Activated CD4-positive, alpha-beta memory T cell treated with anti-CD3 and anti-CD28 coated beads, Interleukin-2, amount 10 ng/mL, durations not matched to agents 7 days and 5 days (primary cell): ENCODE measurements around the gene ASTN2. TPM values are rescaled to one million over a fixed set of nuclear protein-coding genes. Genes with fewer than 3 reads are reported as not detected.

Source experiments
- CTCF ChIA-PET: fragments of 350-600 bp; sonication (Branson Sonifier 250); formaldehyde crosslinking; loops from one replicate; lab custom pipeline; 2021; ENCODE audit warnings: antibody characterized with exemption, inconsistent platforms; lab: Charles Lee
- POLR2A ChIA-PET: fragments of 350-600 bp; sonication (Branson Sonifier 250); formaldehyde crosslinking; loops from one replicate; lab custom pipeline; 2021; ENCODE audit warnings: antibody characterized with exemption; lab: Charles Lee
- DNase-seq: peaks from one replicate; pipeline ENCODE4 v3.0.0-alpha.2; 2020
- H3K27ac Mint-ChIP-seq: one replicate; pipeline ENCODE4 v1.8.0; 2021; ENCODE audit warnings: mild to moderate bottlenecking, mixed read lengths
- H3K27me3 Mint-ChIP-seq: one replicate; pipeline ENCODE4 v1.8.0; 2021; ENCODE audit warnings: mixed read lengths
- H3K36me3 Mint-ChIP-seq: one replicate; pipeline ENCODE4 v1.8.0; 2021; ENCODE audit warnings: low read depth, mixed read lengths
- H3K4me1 Mint-ChIP-seq: one replicate; pipeline ENCODE4 v1.8.0; 2021; ENCODE audit warnings: mixed read lengths
- H3K4me3 Mint-ChIP-seq: one replicate; pipeline ENCODE4 v1.8.0; 2021; ENCODE audit warnings: mild to moderate bottlenecking, mixed read lengths
- H3K9me3 Mint-ChIP-seq: one replicate; pipeline ENCODE4 v1.8.0; 2021; ENCODE audit warnings: mixed read lengths
- total RNA-seq, 2 experiments: library from RNA; stranded (reverse); gene quantifications; one replicate each; pipeline ENCODE4 v1.2.3, GENCODE V29; 2021

ASTN2 gene
- total RNA-seq, 2 experiments from 2014 or later, result 2.5 to 3.0 TPM

DNA sequence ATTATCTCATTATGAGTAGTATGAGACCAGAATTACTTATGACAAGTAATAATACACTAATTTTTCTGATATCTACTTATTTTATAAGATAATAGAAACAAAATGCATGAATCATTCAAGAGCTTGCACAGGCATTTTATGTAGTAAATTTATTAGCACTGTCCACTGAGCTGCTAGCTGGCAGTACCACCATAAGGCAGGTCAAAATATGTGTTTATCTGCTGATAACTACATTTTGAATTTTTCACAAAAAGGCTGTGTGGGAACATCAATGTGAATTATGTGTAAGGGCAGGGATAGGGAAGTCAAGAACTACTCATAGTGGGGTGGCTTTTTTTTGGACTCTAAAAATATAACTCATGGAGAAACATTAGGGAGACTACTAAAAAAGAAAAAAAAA lies 1011.7 kb downstream of the ASTN2 start:
- Mint-ChIP-seq H3K27ac (no peak overlapping the region), H3K9me3 (no peaks in the 10 kb centered on the region), H3K4me3 (no peak overlapping the region), H3K36me3 (no peaks in the 10 kb centered on the region), H3K27me3 (no peaks in the 10 kb centered on the region), H3K4me1 (no peaks in the 10 kb centered on the region)
- ChIA-PET CTCF (no interaction called here), POLR2A (no interaction called here)
- no peak for DNase-seq

DNA sequence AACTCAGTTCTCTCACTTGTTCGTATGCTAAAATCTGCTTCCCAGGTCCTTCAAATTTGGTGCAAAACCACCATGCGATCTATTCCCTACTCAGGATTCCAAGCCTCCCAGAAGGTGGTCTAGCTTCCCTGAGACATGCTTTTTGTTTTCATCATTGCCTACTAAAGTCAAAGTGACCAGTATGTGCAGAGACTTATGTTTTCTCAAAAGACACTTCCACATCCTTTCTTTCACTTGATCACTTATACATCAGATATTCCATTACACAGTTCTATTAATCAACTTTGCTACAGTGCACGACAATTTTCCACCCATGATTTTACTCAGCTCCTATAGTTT lies 1019.2 kb downstream of the ASTN2 start:
- DNase-seq, result no peak
- Mint-ChIP-seq H3K9me3 (no peaks in the 10 kb centered on the region), H3K4me3 (no peak overlapping the region), H3K4me1 (no peaks in the 10 kb centered on the region), H3K27me3 (no peaks in the 10 kb centered on the region), H3K27ac (no peak overlapping the region), H3K36me3 (no peaks in the 10 kb centered on the region)
- CTCF ChIA-PET, result no interaction called here
- POLR2A ChIA-PET, result no interaction called here

DNA sequence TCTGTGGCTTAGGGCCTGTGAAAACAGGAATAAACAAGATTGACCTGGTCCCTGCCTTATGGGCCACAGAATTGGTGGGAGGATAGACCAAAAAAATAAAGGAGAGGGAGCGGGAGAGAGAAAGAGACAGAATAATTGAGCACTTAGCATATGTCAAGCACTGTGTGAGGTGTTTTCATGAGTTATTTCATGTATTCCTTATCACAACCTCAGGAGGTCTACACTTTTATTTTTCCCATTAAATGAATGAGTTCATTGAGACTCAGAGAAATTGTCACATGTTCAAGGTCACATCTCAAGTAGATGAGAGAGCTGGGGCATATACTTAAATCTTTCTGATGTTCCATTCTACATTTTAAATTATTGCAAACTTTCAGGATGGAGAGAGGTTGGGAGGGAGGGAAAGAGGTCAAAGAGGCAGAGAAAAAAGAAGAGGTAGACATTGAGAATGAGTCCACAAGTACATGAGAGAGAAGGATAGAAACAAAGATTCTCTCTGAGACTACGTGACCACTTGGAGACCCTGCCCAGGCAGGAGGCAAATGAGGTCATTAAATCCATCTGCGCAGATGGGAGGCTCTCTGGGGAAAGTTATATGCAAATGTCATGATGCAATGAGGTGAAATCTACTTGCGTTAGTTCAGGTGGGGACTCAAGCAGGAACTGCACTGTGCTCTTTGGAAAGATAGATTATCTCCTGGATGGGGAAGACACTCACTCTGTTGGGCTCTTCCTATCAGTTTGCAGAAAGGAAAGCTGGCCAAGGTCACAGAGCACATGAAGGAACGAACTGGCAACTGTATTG lies 1019.8 kb downstream of the ASTN2 start:
- H3K4me3 Mint-ChIP-seq, result no peak overlapping the region
- no peak for DNase-seq
- ChIA-PET POLR2A (no interaction called here), CTCF (no interaction called here)
- H3K9me3 Mint-ChIP-seq, result no peaks in the 10 kb centered on the region
- no peaks in the 10 kb centered on the region for H3K27me3 Mint-ChIP-seq
- H3K4me1 Mint-ChIP-seq, result no peaks in the 10 kb centered on the region
- H3K36me3 Mint-ChIP-seq, result no peaks in the 10 kb centered on the region
- no peak overlapping the region for H3K27ac Mint-ChIP-seq

DNA sequence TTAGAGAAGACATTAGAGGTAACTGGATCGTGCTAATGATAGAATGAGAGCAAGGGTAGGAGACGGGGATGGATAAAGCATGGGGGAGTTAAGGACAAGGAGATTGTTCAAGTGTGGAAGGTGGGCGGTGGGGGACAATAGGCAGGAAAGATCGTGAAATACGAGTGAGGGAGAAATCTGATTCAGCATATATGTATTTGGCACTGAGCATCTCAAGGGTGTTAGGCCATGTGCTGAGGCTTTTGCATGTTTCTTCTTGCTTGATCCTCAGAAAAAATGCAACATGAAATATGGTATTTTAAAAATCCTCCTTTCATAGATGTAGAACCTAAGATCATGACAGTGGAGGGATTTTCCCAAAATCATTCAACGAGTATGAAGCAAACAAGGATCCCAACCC lies 1020.8 kb downstream of the ASTN2 start:
- H3K36me3 Mint-ChIP-seq, result no peaks in the 10 kb centered on the region
- ChIA-PET CTCF (no interaction called here), POLR2A (no interaction called here)
- H3K4me3 Mint-ChIP-seq, result no peak overlapping the region
- no peaks in the 10 kb centered on the region for H3K4me1 Mint-ChIP-seq
- H3K9me3 Mint-ChIP-seq, result no peaks in the 10 kb centered on the region
- no peak overlapping the region for H3K27ac Mint-ChIP-seq
- no peaks in the 10 kb centered on the region for H3K27me3 Mint-ChIP-seq
- no peak for DNase-seq

DNA sequence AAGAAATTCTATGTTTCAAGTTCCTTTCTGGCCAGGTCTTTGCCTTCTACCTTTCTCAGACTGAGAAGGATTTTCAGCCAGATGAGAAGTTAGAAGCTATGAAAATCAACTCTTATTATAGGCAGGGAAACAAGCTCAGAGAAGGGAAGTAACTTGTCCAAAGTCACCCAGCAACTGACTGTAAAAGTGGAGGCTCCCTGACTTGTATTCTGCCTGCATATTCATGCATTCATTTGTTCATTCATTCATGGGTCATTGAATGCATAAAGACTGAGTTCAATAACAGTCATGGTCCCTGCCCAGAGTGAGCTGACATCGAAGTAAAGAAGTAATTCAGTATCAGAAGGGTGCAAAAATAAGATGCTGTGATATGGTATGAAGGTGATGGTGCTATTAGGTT lies 1021.7 kb downstream of the ASTN2 start:
- H3K9me3 Mint-ChIP-seq, result no peaks in the 10 kb centered on the region
- no peaks in the 10 kb centered on the region for H3K36me3 Mint-ChIP-seq
- ChIA-PET CTCF (no interaction called here), POLR2A (no interaction called here)
- H3K4me1 Mint-ChIP-seq, result no peaks in the 10 kb centered on the region
- H3K4me3 Mint-ChIP-seq, result no peak overlapping the region
- H3K27me3 Mint-ChIP-seq, result no peaks in the 10 kb centered on the region
- DNase-seq, result no peak
- H3K27ac Mint-ChIP-seq, result no peak overlapping the region

DNA sequence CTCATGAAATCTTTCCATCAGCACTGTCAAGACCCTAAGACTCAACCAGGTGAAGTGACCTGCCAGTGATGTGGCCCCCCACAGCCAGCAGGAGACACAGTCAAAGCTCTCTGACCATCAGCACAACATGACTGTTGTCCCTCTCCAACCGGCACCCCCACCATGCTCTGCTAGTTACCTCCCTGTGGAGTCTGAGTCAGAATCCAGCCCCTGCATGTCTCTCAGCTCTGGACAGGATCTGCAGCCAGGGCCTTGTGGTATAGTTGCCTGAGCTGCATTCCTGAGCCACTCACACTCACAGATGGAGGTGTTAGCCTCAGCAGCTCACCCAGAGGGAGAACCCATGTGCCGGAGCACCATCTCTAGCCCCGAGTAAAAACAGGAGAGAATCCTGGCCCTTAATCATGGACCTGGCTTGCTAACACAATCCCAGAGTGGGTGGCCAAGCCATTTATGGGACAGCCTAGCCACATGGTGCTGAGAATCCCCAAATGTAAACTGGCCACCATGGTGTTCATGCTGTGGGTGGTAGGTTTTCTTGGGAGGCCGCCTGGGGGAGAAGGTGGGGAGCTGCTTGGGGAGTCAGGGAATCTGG lies 1023.5 kb downstream of the ASTN2 start:
- Mint-ChIP-seq H3K9me3 (no peaks in the 10 kb centered on the region), H3K4me3 (no peak overlapping the region), H3K36me3 (no peaks in the 10 kb centered on the region), H3K4me1 (no peaks in the 10 kb centered on the region), H3K27me3 (no peaks in the 10 kb centered on the region), H3K27ac (no peak overlapping the region)
- CTCF ChIA-PET, result no interaction called here
- POLR2A ChIA-PET, result no interaction called here
- no peak for DNase-seq

DNA sequence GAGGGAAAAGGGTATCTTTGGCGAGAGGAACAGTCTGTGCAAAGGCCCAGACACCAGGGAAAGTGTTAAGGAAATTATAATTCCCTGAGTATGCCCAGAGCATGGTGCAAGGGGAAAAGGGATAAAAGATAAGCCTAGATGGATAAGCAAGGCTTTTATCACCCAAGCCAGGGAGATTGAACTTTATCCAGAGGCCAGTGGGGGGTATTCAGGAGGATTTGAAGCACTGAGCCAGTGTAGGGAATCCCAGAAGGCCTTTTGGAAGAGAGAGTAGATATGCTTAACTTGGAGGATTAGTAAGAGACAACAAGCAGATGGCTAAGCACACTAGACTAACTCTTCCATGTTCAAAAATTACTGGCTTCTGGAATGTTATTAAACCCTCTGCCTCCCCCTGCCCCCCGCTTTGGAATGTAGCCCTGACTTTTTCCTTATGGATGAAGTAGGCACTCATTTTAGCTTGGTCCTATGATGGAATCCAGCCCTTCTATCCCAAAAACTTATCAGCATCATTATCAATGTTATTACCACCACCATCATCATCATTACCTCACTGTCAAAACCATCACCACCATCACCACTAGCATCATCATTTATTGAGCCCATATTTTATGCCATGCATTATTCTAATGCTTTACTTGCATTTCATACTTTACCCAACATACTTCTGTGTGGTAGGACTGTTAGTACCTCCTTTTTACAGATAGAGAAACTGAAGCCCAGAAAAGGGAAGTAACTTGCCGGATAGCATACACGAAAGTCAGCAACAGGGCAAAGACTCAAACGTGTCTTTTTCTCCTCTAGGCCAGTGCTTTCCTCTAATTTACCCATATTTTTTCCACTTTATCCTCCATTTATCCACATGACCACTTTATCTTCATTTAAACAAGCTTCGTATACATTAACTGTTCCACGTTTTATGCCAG lies 1024.3 kb downstream of the ASTN2 start:
- POLR2A ChIA-PET, result no interaction called here
- Mint-ChIP-seq H3K27ac (no peak overlapping the region), H3K4me1 (no peaks in the 10 kb centered on the region), H3K4me3 (no peak overlapping the region), H3K36me3 (no peaks in the 10 kb centered on the region), H3K9me3 (no peaks in the 10 kb centered on the region), H3K27me3 (no peaks in the 10 kb centered on the region)
- CTCF ChIA-PET, result no interaction called here
- DNase-seq, result no peak

DNA sequence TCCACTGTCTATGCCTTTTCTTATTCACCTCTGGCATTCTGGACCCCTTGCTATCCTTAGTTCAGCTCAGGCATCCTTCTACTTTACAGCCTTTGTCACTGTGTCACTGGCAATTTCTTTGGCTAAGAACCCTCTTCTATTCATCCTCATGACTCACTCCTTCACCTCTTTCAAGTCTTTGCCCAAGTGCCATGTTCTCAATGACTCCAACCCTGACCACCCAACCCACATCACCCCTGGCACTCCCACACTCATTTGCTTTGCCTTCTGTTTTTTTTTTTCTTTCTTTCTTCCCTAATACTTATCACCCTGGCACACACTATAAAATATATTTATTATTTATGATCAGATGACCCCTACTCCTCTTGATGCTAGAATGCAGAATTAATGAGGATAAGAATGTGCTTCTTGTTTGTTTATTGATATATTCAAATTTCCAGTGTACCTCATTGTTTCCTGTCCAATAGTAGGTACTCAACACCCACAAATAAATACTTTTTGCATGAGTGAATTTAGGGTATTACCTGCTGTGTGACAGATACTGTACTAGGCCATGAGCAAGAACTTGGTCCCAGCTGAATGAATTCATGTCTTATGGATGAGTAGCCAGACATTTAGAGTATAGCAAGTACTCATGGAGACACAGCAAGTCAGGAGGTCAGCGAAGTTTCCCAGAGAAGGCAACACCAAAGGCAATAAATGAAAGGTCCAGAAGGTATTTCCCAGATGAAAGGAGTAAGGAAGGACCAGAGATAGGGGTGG lies 1025.1 kb downstream of the ASTN2 start:
- Mint-ChIP-seq H3K27ac (no peak overlapping the region), H3K9me3 (no peaks in the 10 kb centered on the region), H3K4me1 (no peaks in the 10 kb centered on the region), H3K27me3 (no peaks in the 10 kb centered on the region), H3K36me3 (no peaks in the 10 kb centered on the region), H3K4me3 (no peak overlapping the region)
- ChIA-PET CTCF (no interaction called here), POLR2A (no interaction called here)
- DNase-seq, result no peak

DNA sequence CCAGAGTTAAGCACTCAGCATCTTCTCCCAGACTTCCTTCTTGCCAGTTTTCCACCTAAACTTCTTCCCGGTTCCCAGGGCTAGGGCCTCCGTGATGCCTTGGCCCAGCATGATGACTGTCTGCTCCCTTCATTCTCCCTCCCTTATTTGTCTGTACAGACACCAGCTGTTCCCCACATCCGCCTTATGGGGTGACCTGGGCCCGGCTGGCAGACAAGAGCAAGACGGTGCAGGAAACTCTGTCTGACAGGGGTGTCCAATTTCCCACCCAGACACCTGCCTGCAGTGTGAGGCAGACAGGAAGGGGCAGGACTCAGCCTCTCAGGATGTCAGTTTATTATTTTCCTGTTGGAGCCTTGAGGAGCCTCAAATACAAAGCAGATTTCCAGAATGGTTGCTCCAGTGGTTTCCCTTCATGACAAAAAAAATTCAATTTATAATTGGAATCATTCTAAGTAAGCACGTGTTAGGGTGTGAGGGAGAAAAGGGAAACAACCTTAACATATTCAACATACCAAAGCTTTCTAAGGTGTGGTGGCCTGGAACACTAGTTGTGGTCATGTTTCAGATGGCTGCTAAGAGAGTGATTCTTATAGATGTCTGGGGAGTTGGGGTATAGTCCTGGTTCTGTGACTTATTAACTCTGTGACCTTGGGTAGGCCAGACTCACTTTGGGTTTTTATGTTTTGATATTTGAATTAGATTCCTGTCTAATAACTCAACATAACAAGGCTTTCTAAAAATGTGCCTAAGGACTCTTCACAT lies 1026.7 kb downstream of the ASTN2 start:
- H3K4me3 Mint-ChIP-seq, result no peak overlapping the region
- H3K27ac Mint-ChIP-seq, result no peak overlapping the region
- POLR2A ChIA-PET, result no interaction called here
- no peaks in the 10 kb centered on the region for H3K36me3 Mint-ChIP-seq
- H3K9me3 Mint-ChIP-seq, result no peaks in the 10 kb centered on the region
- no peaks in the 10 kb centered on the region for H3K27me3 Mint-ChIP-seq
- DNase-seq, result no peak
- CTCF ChIA-PET, result no interaction called here
- H3K4me1 Mint-ChIP-seq, result no peaks in the 10 kb centered on the region

DNA sequence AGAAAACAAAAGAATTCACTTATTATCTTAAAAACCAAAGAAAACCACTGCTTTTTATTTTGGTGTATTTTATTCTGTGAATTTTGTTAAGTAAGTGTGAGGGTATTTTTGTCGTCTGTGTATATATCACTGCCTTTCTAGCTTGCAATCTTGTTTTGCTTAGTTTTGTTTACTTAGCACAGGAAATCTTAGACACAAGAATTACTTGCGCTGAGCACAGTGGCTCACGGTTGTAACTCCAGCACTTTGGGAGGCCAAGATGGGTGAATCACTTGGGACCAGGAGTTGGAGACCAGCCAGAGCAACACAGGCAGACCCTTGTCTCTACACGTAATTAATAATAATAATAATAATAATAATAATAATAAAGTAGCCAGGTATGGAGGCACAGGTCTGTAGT lies 1030.9 kb downstream of the ASTN2 start:
- no peak for DNase-seq
- Mint-ChIP-seq H3K4me3 (no peak overlapping the region), H3K27ac (no peak overlapping the region), H3K36me3 (no peaks in the 10 kb centered on the region), H3K27me3 (no peaks in the 10 kb centered on the region), H3K4me1 (no peaks in the 10 kb centered on the region), H3K9me3 (no peaks in the 10 kb centered on the region)
- POLR2A ChIA-PET, result no interaction called here
- CTCF ChIA-PET, result no interaction called here

DNA sequence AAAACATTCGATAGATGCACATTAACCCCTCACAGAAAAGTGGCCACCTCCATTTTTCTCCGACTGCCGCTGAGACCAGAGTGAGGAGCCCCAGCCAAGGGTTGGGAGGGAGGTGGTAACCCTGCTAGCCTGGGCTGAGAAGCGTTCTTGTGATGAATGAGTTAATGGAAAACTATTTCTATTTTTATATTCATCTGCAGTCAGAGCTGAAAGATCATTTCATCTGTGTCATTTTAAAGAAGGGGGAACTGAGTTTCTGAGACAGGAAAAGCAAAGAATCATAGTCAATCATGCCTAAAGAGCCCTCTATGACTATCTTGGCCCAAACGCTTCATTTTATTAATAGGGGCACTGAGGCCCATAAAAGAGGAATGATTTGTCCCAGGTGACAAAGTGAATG lies 1031.7 kb downstream of the ASTN2 start:
- H3K9me3 Mint-ChIP-seq, result no peaks in the 10 kb centered on the region
- ChIA-PET CTCF (no interaction called here), POLR2A (no interaction called here)
- H3K4me3 Mint-ChIP-seq, result no peak overlapping the region
- H3K27ac Mint-ChIP-seq, result no peak overlapping the region
- H3K36me3 Mint-ChIP-seq, result no peaks in the 10 kb centered on the region
- DNase-seq, result no peak
- H3K4me1 Mint-ChIP-seq, result no peaks in the 10 kb centered on the region
- H3K27me3 Mint-ChIP-seq, result no peaks in the 10 kb centered on the region

DNA sequence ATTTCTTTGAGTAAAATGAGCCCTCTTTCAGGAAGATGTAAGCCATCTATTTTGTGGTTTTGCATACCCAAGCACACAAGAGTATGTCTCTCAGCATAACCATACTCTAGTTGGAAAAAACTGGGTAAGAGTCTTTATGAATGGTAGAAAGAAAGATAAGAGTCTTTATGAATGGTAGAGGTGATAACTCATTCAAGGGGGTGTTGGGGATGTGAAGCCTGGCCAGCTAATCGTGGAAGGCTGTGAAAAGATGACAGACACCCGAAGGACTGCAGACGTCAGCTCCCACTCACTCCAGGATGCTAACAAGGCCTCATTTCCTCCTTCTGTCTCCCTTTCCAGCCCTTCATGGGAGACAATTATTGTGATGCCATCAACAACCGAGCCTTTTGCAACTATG lies 1032.8 kb downstream of the ASTN2 start:
- no peak overlapping the region for H3K27ac Mint-ChIP-seq
- DNase-seq, result no peak
- H3K4me3 Mint-ChIP-seq, result no peak overlapping the region
- no peaks in the 10 kb centered on the region for H3K9me3 Mint-ChIP-seq
- POLR2A ChIA-PET, result no interaction called here
- H3K36me3 Mint-ChIP-seq, result no peaks in the 10 kb centered on the region
- H3K4me1 Mint-ChIP-seq, result no peaks in the 10 kb centered on the region
- H3K27me3 Mint-ChIP-seq, result no peaks in the 10 kb centered on the region
- CTCF ChIA-PET, result no interaction called here
